Ishikawa (cell line): Measurements from ENCODE around the gene SIRT2.

ENCODE experiments used
- CEBPB ChIP-seq: IDR thresholded peaks from 2 replicates; pipeline ENCODE4 v1.6.1; 2012
- CREB1 ChIP-seq: IDR thresholded peaks from 2 replicates; pipeline ENCODE4 v1.6.1; 2012; ENCODE audit warnings: low read depth
- EGR1 ChIP-seq: IDR thresholded peaks from 2 replicates; pipeline ENCODE4 v1.6.1; 2012
- EP300 ChIP-seq: IDR thresholded peaks from 2 replicates; pipeline ENCODE4 v1.6.1; 2012; ENCODE audit warnings: borderline replicate concordance
- FOXM1 ChIP-seq: IDR thresholded peaks from 2 replicates; pipeline ENCODE4 v1.6.1; 2012; ENCODE audit warnings: low read depth, borderline replicate concordance
- NFIC ChIP-seq: IDR thresholded peaks from 2 replicates; pipeline ENCODE4 v1.6.1; 2012
- RAD21 ChIP-seq: IDR thresholded peaks from 2 replicates; pipeline ENCODE4 v1.6.1; 2012; ENCODE audit warnings: low read depth
- TAF1 ChIP-seq: IDR thresholded peaks from 2 replicates; pipeline ENCODE4 v1.6.1; 2012; ENCODE audit warnings: low read depth, mild to moderate bottlenecking
- TCF12 ChIP-seq: IDR thresholded peaks from 2 replicates; pipeline ENCODE4 v1.6.1; 2012; ENCODE audit warnings: low read depth
- TEAD4 ChIP-seq: IDR thresholded peaks from 2 replicates; pipeline ENCODE4 v1.6.1; 2012
- YY1 ChIP-seq: IDR thresholded peaks from 2 replicates; pipeline ENCODE4 v1.6.1; 2012; ENCODE audit warnings: low read depth
- ZBTB7A ChIP-seq: IDR thresholded peaks from 2 replicates; pipeline ENCODE4 v1.6.1; 2012; ENCODE audit warnings: low read depth
- TF ChIP-seq, protein P1 (sequence below): IDR thresholded peaks from 2 replicates; pipeline ENCODE4 v1.6.1; 2012
- TF ChIP-seq, protein P2 (sequence below): IDR thresholded peaks from 2 replicates; pipeline ENCODE4 v1.6.1; 2012
- TF ChIP-seq, protein P3 (sequence below): IDR thresholded peaks from 2 replicates; pipeline ENCODE4 v1.6.1; 2012; ENCODE audit warnings: low read depth, mild to moderate bottlenecking

SIRT2 gene

DNA sequence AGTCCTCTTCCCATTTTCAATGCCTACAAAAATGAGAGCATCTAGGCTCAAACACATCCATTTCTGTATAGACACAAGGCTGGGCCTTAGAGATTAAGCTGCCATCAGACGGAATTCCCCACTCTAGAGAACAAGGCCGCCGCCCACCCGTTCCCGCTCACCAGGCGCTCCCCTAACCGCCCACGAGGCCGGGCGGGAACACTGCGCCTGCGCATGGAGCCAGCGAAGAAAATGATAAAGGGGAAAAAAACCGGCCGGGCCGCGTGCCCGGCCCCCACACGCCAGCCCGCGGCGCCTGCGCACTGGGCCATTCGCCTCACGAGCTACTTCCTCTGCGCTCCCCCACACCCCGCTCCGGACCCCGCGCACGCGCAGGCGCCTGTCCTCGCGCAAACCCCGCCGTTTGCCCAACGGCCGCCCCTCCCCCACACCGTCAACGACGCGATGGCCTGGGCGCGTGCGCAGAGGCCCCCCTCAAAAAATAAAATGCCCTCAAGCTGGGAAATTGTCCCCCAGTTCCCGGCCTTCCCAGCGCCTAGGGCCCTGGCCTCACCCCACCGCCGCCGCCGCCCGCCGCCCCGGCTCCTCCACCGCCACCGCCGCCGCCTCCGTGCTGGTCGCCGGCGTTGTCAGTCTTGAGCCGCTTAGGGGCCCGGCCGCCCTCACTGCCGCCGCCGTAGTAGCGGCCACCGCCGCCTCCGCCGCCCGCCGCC is 50.1 kb downstream of the SIRT2 start:
- TF ChIP-seq RAD21 (no peak), CEBPB (peak; percentile 1; the same call in 1 of the 2 replicates), EP300 (no peak), TAF1 (no peak; the same call in 1 of the 2 replicates), EGR1 (peak; percentile 88)
- TF ChIP-seq, protein P1, sequence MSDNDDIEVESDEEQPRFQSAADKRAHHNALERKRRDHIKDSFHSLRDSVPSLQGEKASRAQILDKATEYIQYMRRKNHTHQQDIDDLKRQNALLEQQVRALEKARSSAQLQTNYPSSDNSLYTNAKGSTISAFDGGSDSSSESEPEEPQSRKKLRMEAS: peak; percentile 93
- TF ChIP-seq, protein P2, sequence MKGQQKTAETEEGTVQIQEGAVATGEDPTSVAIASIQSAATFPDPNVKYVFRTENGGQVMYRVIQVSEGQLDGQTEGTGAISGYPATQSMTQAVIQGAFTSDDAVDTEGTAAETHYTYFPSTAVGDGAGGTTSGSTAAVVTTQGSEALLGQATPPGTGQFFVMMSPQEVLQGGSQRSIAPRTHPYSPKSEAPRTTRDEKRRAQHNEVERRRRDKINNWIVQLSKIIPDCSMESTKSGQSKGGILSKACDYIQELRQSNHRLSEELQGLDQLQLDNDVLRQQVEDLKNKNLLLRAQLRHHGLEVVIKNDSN: 0 out of 2 replicates have a peak, but pooled peaks have one; percentile 22
- TF ChIP-seq, protein P3, sequence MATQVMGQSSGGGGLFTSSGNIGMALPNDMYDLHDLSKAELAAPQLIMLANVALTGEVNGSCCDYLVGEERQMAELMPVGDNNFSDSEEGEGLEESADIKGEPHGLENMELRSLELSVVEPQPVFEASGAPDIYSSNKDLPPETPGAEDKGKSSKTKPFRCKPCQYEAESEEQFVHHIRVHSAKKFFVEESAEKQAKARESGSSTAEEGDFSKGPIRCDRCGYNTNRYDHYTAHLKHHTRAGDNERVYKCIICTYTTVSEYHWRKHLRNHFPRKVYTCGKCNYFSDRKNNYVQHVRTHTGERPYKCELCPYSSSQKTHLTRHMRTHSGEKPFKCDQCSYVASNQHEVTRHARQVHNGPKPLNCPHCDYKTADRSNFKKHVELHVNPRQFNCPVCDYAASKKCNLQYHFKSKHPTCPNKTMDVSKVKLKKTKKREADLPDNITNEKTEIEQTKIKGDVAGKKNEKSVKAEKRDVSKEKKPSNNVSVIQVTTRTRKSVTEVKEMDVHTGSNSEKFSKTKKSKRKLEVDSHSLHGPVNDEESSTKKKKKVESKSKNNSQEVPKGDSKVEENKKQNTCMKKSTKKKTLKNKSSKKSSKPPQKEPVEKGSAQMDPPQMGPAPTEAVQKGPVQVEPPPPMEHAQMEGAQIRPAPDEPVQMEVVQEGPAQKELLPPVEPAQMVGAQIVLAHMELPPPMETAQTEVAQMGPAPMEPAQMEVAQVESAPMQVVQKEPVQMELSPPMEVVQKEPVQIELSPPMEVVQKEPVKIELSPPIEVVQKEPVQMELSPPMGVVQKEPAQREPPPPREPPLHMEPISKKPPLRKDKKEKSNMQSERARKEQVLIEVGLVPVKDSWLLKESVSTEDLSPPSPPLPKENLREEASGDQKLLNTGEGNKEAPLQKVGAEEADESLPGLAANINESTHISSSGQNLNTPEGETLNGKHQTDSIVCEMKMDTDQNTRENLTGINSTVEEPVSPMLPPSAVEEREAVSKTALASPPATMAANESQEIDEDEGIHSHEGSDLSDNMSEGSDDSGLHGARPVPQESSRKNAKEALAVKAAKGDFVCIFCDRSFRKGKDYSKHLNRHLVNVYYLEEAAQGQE: no peak

DNA sequence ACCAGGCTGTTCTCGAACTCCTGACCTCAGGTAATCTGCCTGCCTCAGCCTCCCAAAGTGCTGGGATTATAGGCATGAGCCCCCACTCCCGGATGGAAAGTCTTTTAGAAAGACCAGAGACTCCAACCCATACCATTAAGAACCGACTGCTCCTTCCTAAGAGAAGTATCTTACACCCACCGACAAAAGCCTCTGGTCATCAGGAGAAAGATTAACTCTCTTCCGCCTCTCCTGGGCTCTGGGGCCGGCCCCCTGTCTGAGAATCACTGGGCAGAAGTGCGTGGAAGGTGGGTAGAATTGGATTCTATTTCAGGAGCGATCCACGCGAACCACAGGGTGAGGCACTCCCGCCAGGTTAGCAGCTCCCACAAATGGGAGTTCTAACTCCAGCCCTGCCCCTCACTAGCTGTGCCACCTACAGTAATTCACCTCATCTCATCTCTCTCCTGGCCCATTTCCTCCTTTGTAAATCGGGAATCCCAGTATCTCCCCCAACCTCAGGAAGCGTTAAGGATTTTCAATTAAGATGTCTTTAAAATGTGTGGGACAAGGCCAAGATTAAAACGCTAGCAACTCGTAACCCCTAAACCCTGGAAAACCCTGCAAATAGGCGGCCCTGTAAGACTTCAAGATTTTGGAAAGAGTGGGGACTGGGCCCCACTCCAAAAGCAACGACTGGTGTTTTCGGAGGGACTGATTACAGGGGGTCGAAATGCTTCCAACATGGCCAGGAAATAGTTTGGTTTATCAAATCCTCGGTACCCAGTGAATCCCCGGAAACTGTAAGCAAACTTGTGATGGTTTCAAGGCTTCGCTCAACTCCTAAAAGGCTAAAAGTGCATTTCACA is 50.9 kb downstream of the SIRT2 start:
- TF ChIP-seq NFIC: no peak

DNA sequence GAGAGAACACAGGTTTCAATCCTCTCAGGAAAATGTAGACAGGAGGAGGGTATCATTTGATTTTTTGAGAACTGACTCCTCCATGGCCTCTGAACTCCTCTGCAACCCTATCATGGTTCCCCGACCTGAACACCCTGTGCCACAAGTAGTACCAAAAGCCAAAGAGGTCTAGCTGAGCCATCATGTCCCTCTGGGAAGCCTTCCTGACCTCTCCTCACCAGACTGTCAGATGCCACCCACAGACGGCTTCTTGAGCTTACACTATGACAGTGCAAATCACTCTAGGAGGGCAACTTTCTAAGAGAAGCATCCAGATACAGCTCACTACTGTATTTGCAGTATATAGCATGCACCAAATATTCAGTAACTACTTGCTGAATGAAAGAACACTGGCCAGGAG is 53.3 kb downstream of the SIRT2 start:
- TF ChIP-seq ZBTB7A (no peak), CREB1 (no peak), NFIC (no peak), CEBPB (no peak), RAD21 (no peak), TCF12 (no peak), TAF1 (no peak), TEAD4 (no peak), EP300 (no peak), FOXM1 (no peak), EGR1 (no peak), YY1 (no peak)
- TF ChIP-seq, protein P2: no peak
- TF ChIP-seq, protein P3: no peak
- TF ChIP-seq, protein P1: no peak

DNA sequence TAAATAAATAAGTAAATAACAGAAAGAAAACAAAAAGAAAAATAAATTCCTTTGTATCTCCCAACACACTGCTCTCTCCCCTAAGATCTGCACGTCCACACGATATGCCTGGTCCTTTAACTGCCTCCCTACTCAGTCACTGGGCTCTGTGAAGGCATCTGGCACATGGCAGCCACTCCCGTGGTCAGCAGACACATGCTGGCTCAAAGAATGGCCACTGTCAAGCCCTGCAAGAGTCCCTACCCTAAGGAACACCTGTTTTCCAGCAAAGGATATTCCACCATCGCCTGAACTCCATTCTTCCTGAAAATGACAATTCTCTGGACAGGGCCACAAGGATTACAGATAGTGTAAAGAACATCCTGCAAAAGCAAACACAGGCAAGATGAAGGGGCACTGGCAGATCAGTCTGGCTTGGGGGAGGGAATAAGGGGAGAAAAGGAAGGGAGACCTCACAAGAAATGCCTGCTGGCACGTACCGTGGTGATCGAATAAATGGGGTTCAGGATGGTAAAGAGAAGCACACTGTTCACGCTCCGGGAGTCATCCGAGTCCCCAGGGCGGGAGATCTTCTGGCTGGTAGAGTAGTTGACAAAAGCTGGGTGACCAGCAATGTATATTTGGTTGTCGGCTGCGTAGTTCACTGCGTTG is 53.9 kb downstream of the SIRT2 start:
- TF ChIP-seq ZBTB7A (no peak), TAF1 (no peak), CREB1 (no peak), TCF12 (no peak), CEBPB (no peak), FOXM1 (no peak), EGR1 (no peak), YY1 (no peak), RAD21 (no peak), EP300 (no peak), NFIC (no peak)
- TF ChIP-seq, protein P3: no peak
- TF ChIP-seq, protein P1: no peak
